UCSD-AML1 (cell line): ENCODE results near the gene DENND2A.
"Not testable (repeated sequence)": the region's sequence is repeated elsewhere in the genome, so short reads cannot be mapped to it uniquely, and the experiment has no call there.

Experiments used
- DNase-seq: peaks from one replicate; lab custom pipeline; 2025; ENCODE audit not compliant: unreplicated experiment; lab: John Stamatoyannopoulos, UW

The DENND2A gene

DNA sequence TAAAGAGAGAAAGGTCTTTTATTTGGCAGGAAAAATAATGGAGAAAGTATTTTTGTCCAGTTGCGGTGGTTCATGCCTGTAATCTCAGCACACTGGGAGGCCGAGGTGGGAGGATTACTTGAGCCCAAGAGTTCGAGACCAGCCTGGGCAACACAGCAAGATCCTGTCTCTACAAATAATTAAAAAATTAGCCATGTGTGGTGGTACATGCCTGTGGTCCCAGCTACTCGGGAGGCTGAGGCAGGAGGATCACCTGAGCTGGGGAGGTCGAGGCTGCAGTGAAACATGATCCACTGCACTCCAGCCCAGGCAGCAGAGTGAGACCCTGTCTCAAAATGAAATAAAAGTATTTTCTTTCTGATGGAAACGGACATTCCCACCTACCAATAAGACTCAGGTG is 83.5 kb downstream of the DENND2A start:
- DNase-seq = no peak

DNA sequence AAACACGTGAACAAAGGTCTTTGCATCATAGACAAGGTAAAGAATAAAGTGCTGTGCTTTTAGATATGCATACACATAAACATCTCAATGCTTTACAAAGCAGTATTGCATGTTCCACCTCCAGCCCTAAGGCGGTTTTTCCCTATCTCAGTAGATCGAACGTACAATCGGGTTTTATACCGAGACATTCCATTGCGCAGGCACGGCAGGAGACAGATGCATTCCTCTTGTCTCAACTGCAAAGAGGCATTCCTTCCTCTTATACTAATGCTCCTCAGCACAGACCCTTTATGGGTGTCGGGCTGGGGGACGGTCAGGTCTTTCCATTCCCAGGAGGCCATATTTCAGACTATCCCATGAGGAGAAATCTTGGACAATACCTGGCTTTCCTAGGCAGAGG is 87.4 kb downstream of the DENND2A start:
- not testable (repeated sequence) for DNase-seq

GRCh38 chr7:140552240-140552679 is 88.4 kb downstream of the DENND2A start:
- no peak for DNase-seq

DNA sequence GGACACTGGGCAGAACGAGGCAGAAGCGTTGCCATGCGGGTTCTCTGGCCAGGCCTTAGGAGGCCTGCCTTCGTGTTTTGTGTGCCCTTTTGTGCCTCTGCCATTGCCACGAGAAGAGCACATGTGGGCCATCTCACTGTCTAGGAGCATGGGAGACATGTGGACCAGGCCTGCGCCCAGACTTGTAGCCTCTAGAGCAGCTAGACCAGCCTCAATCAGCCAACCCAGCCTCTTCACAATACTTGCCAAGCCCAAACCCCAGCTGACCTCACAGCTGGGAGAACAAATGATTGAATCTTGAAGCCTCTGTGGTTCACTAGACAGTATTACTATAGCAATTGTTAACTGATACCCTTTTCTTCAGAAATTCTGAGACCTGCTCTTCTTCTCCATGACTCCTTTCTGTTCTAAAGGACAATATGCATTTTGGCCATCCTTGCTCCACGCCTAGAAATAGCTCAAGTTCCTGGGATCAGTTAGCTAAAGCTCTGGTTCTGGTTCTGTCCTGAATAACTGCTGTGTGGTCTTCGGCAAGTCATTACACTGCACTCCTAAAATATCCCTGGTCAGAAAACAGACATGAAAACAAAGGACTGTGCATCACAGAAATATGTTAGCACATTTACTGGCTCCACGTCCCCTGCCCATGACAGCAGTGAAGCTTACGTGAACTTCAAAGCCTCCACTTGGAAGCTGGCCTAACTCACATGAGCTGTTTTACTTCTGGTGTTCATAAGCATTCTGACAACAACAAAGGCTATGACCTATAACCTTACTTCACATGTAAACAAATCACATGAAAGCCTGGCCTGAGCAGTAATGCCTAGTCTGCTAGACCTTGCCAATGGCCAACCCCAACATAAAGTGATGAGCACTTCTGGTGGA is 89.0 kb downstream of the DENND2A start:
- DNase-seq = no peak

DNA sequence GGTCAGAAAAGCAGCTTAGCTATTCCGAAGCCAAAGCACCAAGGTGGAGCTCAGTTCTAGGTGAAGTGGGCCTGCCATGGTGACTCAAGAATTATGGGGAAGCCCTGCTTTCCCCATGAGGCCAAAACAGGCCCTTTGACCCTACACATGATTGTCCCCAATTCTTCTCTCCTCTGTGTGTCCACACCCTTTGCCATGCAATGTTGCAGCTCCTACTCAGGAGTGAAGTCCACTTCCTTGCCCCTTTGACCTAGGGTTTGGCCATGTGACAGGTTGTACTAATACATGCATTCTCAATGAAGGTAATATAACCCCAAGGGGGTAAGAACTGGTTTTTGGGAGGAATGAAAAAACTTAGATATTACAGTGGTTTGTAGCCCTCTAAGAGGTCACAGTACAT is 93.7 kb downstream of the DENND2A start:
- DNase-seq = no peak

DNA sequence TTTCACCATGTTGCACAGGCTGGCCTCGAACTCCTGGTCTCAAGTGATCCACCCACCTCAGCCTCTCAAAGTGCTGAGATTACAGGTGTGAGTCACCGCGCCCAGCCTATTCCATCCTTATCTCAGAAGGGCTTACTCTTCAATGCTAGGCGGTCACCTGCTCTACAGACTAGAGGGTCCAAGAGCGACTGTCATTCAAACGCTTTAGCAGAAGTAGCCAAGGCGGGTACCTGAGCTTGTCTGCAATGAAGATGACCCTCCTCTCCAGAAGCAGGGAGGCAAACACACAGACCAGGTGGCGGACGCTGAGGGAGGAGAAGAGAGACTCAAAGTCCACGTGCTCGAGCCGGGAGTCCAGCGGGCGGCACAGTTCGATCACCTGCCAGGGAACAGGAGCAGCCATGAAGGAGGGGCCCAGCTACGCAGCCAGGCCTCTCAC is 96.2 kb downstream of the DENND2A start:
- DNase-seq = no peak

DNA sequence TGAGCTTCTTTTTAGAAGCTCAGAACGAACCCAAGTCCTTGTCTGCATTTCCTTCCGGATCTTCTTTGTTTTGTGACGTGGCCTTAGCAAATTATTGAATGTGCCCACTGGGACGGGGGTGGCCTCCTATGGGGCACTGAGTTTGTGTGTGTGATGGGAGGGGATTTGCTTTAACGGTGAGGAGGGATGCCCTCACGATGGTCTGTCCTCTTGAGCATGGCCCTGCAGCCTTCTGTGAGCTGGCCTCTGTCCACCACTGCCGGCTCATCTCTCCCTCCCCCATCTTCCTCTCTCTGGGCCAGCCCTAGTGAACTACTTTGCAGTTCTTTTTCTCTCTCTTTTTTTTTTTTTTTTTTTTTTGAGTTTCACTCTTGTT is 98.4 kb downstream of the DENND2A start:
- no peak for DNase-seq

GRCh38 chr7:140541513-140542227 is 98.9 kb downstream of the DENND2A start:
- no peak for DNase-seq

DNA sequence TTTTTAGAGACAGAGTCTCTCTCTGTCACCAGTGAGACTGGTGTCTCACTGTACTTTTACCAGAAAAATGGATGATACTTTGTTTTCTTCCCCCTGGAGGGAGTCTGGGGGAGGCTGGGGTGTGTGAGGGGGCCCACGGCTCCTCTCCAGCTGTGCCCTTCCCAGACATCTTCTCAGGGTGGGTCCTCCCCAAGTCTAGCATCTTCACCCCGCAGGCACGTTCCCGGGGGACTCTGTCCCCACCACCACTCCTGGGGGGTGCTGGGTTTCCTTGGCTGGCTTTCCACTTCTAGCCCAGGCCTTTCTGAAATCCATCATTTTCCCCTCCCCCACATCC is 99.5 kb downstream of the DENND2A start:
- DNase-seq = no peak

DNA sequence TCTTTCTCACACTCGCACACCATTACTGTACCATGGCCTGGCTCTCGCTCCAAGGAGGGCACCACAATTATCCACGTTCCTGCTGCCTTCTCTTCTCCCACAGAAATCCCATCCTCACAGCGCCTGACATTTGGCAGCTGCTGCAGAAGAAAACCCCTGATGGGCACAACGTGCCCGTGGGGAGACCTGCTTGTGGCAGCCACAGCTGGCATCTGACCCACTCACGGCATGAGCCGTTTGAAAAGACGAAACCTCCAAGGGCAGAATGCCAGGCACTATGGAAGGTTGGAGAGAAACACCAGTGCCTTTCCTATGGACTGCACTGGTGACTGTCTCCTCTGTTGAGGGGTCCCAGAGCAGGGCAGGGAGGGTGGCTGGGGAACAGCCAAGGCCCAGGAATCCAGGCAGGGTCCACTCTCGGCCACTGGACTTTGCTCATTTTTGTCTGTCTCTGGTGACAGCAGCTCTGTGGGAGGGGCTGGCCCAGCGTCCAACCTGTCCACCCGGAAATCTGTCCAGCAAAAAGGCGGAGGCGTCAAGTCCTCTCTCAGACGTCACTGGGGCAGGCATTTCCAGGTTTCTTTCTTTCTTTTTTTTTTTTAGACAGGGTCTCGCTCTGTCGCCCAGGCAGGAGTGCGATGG is 100.4 kb downstream of the DENND2A start:
- no peak for DNase-seq

DNA sequence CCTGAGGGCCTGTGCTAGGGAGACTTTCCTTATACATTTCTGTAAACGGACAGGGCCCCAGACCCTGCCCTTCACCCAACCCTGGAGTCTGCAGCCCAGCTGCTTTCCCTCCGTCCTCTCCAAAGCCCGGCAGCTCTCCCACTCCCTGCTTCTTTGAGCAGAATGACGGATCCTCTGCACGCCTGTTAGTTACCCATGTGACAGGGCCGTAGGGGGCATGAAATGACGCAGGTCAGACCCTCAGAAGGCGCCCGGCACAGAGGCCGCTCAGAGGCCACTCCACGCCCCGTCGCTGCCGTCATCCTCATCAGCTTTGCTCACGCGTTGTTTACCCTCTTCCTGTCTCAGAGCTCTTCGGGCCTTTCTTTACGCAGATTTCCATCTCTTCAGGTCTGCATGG is 101.2 kb downstream of the DENND2A start:
- no peak for DNase-seq

DNA sequence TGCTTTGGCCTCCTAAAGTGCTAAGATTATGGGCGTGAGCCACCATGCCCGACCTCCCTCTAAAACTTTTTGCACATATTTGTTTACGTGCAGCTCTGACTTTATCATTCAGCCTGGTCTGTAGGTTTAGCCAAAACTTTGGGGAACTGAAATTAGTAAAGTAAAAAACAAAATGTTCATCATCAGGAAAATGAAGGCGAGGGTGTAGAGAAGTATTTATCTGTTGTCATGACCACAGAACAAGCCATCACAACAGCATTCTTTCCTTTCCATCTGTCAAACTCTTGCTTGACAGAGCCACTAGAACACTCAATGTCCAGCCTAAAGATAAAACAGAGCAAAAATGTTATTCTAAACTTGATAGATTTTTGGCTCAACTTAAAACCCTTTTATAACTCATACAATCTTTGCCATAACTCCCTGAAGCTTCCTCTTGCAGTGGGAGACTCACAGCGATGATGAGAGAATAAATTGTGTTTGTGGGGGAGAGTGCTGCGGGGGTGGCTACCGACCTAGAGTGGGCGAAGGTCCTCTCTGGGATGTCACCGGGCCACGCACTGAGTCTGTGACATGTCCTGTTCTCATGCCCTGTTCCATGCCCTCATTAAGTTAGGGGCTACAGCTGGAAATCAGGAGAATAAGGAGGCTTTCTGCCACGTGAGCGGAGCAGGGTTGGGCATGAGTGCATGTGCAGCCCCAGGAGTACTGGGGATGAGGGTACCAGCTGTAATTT is 102.7 kb downstream of the DENND2A start:
- DNase-seq = no peak

DNA sequence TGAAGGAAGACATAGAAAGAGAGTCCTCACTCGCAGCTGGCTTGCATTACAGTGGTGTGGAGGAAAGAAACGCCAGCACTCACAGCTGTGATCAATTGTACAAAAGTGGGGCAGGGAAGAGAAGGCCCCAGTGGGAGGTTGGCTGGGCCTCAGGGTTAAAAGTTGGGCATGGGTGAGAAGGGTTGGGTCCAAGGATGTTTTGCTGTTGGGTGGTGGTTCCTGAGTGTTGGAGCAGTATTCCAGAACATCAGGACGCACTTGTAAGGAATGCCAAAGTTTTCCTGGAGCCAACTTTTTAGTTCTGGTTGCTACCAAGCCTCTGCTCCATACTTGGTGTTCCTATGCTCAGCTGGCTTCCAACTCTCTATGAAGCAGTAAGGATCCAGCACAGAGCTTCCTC is 105.9 kb downstream of the DENND2A start:
- DNase-seq = no peak

DNA sequence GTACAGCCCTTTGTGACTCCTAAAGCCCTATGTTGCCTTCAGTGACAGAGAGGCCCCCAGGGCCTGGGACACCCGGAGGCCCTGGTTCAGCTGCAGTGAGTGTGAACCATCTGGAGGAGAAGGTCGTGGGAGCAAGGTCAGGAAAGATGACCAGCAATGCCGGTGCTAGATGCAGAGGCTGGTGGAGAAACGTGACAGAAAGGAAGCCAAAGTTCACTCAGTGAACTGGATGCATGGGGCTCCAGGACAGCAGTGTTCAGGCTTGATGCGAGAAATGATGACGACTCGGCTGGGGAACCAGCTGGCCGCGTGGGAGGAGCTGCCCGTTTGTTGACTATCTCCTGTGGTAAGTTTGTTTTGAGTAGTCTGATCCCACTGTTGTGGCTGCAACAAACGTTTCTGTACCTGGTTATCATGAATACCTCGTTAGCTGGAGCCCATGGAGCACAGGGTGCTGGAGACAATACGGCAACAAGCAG is 107.2 kb downstream of the DENND2A start:
- no peak for DNase-seq

GRCh38 chr7:140529428-140529827 is 111.2 kb downstream of the DENND2A start:
- DNase-seq = not testable (repeated sequence)

DNA sequence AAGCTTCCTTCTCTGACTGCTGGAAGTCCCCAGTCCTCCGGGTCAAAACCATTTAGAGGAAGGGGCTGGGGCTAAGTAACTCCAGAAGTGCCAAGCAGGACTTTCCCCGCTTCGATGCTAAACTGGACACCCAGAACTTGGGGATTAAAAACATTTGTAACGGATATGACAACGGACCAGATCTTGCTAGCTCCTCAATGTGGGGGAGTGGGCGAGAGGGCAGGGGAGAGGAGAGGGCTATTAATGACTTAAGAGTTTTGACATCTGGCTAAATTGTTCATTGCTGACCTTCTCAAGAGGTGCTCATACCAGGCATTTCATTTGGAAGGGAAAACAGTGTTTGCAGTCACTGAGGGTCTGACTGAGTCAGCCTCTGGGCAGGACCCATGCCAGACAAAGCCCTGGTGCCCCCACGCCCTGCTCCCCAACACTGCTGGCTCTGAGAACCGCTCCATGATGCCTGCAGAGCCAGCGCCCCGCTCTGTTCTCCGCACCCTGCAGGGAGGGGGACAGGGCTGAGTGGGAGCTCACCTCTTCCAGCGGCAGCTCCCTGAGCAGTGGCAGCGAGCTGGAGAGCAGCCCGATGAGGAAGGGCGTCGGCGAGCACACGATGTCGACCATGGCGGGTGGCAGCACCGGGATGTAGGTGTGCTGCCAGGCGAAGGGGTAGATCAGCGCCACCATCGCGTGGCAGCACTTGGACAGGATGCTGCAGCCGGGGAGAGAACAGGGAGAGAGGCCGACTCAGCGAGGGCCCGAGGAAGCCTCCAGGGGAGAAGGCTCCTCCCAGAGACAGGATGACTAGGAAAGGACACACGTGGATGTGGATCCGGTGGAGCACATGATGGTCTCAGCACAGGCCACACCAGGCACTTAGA is 113.6 kb downstream of the DENND2A start:
- no peak for DNase-seq

GRCh38 chr7:140526214-140526613 is 114.4 kb downstream of the DENND2A start:
- no peak for DNase-seq

GRCh38 chr7:140525743-140526142 is 114.9 kb downstream of the DENND2A start:
- DNase-seq = no peak

DNA sequence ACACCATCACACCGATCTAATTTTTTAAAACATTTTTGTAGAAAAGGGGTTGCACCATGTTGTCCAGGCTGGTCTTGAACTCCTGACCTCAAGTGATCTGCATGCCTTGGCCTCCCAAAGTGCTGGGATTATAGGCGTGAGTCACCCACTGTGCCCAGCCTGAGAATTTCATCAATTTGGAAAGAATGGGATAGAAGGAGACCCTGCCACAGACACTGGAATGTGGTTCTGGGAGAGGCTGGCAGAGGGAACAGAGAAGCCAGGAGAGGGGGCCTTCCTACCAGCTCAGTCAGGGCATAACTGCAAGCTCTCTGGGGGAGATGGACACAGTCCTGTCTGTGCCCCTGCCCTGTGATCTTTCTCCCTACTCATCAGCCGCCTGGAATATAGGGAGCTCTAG is 119.2 kb downstream of the DENND2A start:
- no peak for DNase-seq

DNA sequence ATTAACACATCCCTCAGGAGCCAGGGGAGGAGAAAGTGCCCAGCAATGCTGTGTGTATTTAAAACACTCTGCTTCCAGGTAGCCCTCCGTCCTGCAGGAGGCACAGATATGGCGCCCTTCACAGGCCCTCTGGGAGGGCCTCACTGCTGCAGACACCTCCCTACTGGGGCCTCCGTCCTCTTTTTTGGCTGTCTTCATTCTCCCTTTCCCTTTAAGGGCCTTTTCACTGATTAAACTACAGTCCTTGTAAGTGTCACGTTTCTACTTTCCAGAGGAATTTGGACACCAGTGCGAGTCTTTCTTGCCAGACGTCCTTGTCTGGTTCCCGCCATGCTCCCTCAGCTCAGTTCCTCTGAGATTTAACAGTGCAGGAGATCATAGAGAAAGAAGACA is 121.6 kb downstream of the DENND2A start:
- no peak for DNase-seq
